Mesenchymal stem cell (in vitro differentiated cells and primary cell): ENCODE data around the gene PARVB.

Experiments used
- DNase-seq: peaks from one replicate; pipeline ENCODE4 v3.0.0-alpha.2; 2013
- H2AFZ ChIP-seq: one replicate; pipeline ENCODE4 v1.6.1; 2013; ENCODE audit warnings: low read depth, mild to moderate bottlenecking, control low read depth, inconsistent platforms, low read length, moderate library complexity
- H2AK5ac ChIP-seq: 2 replicates; pipeline ENCODE4 v1.6.1; 2013; ENCODE audit warnings: low read length, moderate library complexity, mild to moderate bottlenecking, inconsistent platforms; ENCODE audit not compliant: severe bottlenecking
- H2BK120ac ChIP-seq: one replicate; pipeline ENCODE4 v1.6.1; 2013; ENCODE audit warnings: low read depth, mild to moderate bottlenecking, inconsistent platforms, low read length, moderate library complexity
- H2BK12ac ChIP-seq, 2 experiments: one replicate each; pipeline ENCODE4 v1.6.1; 2013; ENCODE audit warnings: inconsistent platforms in 2 of 2, low read length in 2 of 2, mild to moderate bottlenecking in 2 of 2, moderate library complexity in 2 of 2, control low read depth in 1 of 2
- H2BK15ac ChIP-seq: one replicate; pipeline ENCODE4 v1.6.1; 2013; ENCODE audit warnings: mild to moderate bottlenecking, low read depth, inconsistent platforms; ENCODE audit not compliant: poor library complexity, severe bottlenecking
- H2BK5ac ChIP-seq: 2 replicates; pipeline ENCODE4 v1.6.1; 2013; ENCODE audit warnings: low read depth, mild to moderate bottlenecking, low read length, control low read depth, inconsistent platforms; ENCODE audit not compliant: poor library complexity, severe bottlenecking
- H3K14ac ChIP-seq, 2 experiments: one replicate each; pipeline ENCODE4 v1.6.1; 2013; ENCODE audit warnings: inconsistent platforms in 2 of 2, low read length in 2 of 2, control low read depth in 1 of 2, mild to moderate bottlenecking in 1 of 2, moderate library complexity in 1 of 2
- H3K18ac ChIP-seq, 2 experiments: one replicate each; pipeline ENCODE4 v1.6.1; 2013; ENCODE audit warnings: inconsistent platforms in 2 of 2, low read length in 2 of 2, control low read depth in 1 of 2, low read depth in 1 of 2, mild to moderate bottlenecking in 1 of 2
- H3K23ac ChIP-seq, 2 experiments: one replicate each; pipeline ENCODE4 v1.6.1; 2013; ENCODE audit warnings: inconsistent platforms in 2 of 2, low read length in 2 of 2, mild to moderate bottlenecking in 2 of 2, moderate library complexity in 2 of 2, control low read depth in 1 of 2
- H3K27ac ChIP-seq: 2 replicates; pipeline ENCODE4 v1.5.1; 2013; ENCODE audit warnings: mild to moderate bottlenecking, moderate library complexity, low read length, control low read depth, inconsistent platforms; ENCODE audit not compliant: poor library complexity, severe bottlenecking
- H3K27me3 ChIP-seq, 2 experiments: 2 replicates each; pipeline versions ENCODE4 v1.6.1 to v1.7.0; 2013; ENCODE audit warnings: low read length in 2 of 2, mild to moderate bottlenecking in 2 of 2, moderate library complexity in 2 of 2, control low read depth in 1 of 2, inconsistent platforms in 1 of 2; ENCODE audit not compliant: control insufficient read depth in 1 of 2, insufficient read depth in 1 of 2
- H3K36me3 ChIP-seq, 2 experiments: 2 replicates each; pipeline versions ENCODE4 v1.6.1 to v1.7.0; 2013; ENCODE audit warnings: low read length in 2 of 2, control low read depth in 1 of 2, inconsistent platforms in 1 of 2, low read depth in 1 of 2, mild to moderate bottlenecking in 1 of 2; ENCODE audit not compliant: insufficient read depth in 2 of 2, control insufficient read depth in 1 of 2
- H3K4ac ChIP-seq, 2 experiments: one replicate each; pipeline ENCODE4 v1.6.1; 2013; ENCODE audit warnings: inconsistent platforms in 2 of 2, low read length in 2 of 2, mild to moderate bottlenecking in 2 of 2, moderate library complexity in 2 of 2, control low read depth in 1 of 2, low read depth in 1 of 2
- H3K4me1 ChIP-seq: 2 replicates; pipeline ENCODE4 v1.6.1; 2013; ENCODE audit warnings: low read depth, low read length, control low read depth; ENCODE audit not compliant: control insufficient read depth, insufficient read depth
- H3K4me2 ChIP-seq: 2 replicates; pipeline ENCODE4 v1.6.1; 2013; ENCODE audit warnings: low read length, mild to moderate bottlenecking, inconsistent platforms; ENCODE audit not compliant: poor library complexity, severe bottlenecking
- H3K4me3 ChIP-seq, 2 experiments: 2 replicates each; pipeline versions ENCODE4 v1.5.1 to v1.7.0; 2013; ENCODE audit warnings: low read length in 2 of 2, mild to moderate bottlenecking in 2 of 2, control low read depth in 1 of 2, low read depth in 1 of 2; ENCODE audit not compliant: insufficient read depth in 1 of 2
- H3K79me1 ChIP-seq: replicated peaks from 2 replicates; pipeline ENCODE4 v1.6.1; 2013; ENCODE audit warnings: mild to moderate bottlenecking, control low read depth, low read length, inconsistent platforms; ENCODE audit not compliant: poor library complexity, severe bottlenecking
- H3K9ac ChIP-seq: 2 replicates; pipeline ENCODE4 v1.7.0; 2013; ENCODE audit warnings: mild to moderate bottlenecking, low read length, moderate library complexity
- H3K9me3 ChIP-seq: 2 replicates; pipeline ENCODE4 v1.7.0; 2013; ENCODE audit warnings: mild to moderate bottlenecking, low read length; ENCODE audit not compliant: control insufficient read depth
- H4K8ac ChIP-seq: one replicate; pipeline ENCODE4 v1.6.1; 2013; ENCODE audit warnings: inconsistent platforms, mild to moderate bottlenecking, low read length, moderate library complexity
- H4K91ac ChIP-seq: one replicate; pipeline ENCODE4 v1.6.1; 2013; ENCODE audit warnings: mild to moderate bottlenecking, low read length, inconsistent platforms
- WGBS: methylation state at CpG from one replicate; pipeline ENCODE4 v1.1.7; 2013; ENCODE audit warnings: mixed read lengths; 5-methylcytosine and 5-hydroxymethylcytosine counted together

Gene PARVB

DNA sequence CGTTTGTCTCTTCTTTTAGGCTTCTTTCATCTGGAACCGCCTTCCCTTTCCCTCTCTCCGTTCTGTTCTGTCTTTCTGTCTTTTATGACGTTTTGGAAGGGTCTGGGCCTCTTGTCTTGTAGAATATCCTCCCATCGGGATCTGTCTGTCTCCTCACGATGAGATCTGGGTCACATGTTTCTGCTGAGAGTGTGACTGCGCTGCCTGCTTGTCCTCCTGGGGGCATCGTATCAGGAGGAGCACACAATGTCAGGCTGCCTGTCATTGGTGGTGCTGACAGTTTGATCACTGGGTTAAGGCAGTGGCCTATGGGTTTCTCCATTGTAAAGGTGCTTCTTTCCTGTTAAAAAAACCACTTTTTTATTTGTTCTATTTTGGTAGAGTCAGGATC, 96.2 kb downstream of the PARVB start:
- H2BK12ac ChIP-seq = no peak overlapping the region
- H3K27me3 ChIP-seq = no peaks in the 10 kb centered on the region
- H3K4me1 ChIP-seq = no peaks in the 10 kb centered on the region
- H2BK5ac ChIP-seq = no peak overlapping the region
- no peak overlapping the region for H3K4me2 ChIP-seq
- H3K9ac ChIP-seq = no peak overlapping the region
- H2BK15ac ChIP-seq = no peak overlapping the region
- no peak overlapping the region for H3K14ac ChIP-seq
- no peak overlapping the region for H4K8ac ChIP-seq
- WGBS = 85% methylated on average over 8 of the region's 8 CpGs
- no peak overlapping the region for H2AK5ac ChIP-seq
- no peak overlapping the region for H2BK120ac ChIP-seq
- no peak overlapping the region for H3K27ac ChIP-seq
- no peak for DNase-seq
- no peak overlapping the region for H2AFZ ChIP-seq
- no peaks in the 10 kb centered on the region for H3K79me1 ChIP-seq
- H3K4ac ChIP-seq = no peak overlapping the region
- H3K9me3 ChIP-seq = peaks cover 6% of the 10 kb centered on the region
- peaks cover 0 to 10% of the 10 kb centered on the region in 2 experiments for H3K36me3 ChIP-seq
- no peak overlapping the region for H3K23ac ChIP-seq
- H3K4me3 ChIP-seq = no peak overlapping the region
- H4K91ac ChIP-seq = no peak overlapping the region
- H3K18ac ChIP-seq = no peak overlapping the region

DNA sequence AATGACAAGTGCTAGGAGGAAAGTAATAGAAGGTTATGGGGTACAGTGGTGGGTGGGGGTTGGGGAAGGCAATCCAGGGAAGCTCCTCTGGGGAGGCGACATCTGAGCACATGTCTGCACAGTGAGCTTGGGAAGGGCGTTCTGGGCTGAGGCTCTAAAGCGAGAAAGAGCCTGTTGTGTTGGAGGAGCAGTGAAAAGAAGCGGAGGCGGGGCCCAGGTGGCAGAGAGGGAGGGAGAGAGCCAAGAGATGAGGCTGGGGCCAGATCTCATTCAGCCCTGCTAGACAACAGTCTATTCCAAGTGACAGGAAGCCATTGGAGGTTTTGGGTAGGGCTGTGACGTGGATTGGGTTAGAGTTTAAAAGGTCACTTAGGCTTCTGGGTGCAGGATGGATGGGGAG, 101.3 kb downstream of the PARVB start:
- no peak overlapping the region for H2BK15ac ChIP-seq
- H3K27ac ChIP-seq = no peak overlapping the region
- H2BK5ac ChIP-seq = no peak overlapping the region
- H3K27me3 ChIP-seq = no peaks in the 10 kb centered on the region
- H4K8ac ChIP-seq = no peak overlapping the region
- 84% methylated on average over 6 of the region's 6 CpGs for WGBS
- no peak overlapping the region for H4K91ac ChIP-seq
- H2BK12ac ChIP-seq = no peak overlapping the region
- H2BK120ac ChIP-seq = no peak overlapping the region
- no peak overlapping the region for H3K14ac ChIP-seq
- H3K36me3 ChIP-seq = peaks cover 0 to 17% of the 10 kb centered on the region in 2 experiments
- no peak overlapping the region for H3K18ac ChIP-seq
- H3K4me1 ChIP-seq = peaks cover 3% of the 10 kb centered on the region
- no peak for DNase-seq
- no peak overlapping the region for H3K23ac ChIP-seq
- H3K9ac ChIP-seq = no peak overlapping the region
- H3K79me1 ChIP-seq = no peaks in the 10 kb centered on the region
- no peak overlapping the region for H2AFZ ChIP-seq
- no peak overlapping the region for H3K4ac ChIP-seq
- H3K4me2 ChIP-seq = no peak overlapping the region
- peaks cover 19% of the 10 kb centered on the region for H3K9me3 ChIP-seq
- H2AK5ac ChIP-seq = no peak overlapping the region
- no peak overlapping the region for H3K4me3 ChIP-seq

DNA sequence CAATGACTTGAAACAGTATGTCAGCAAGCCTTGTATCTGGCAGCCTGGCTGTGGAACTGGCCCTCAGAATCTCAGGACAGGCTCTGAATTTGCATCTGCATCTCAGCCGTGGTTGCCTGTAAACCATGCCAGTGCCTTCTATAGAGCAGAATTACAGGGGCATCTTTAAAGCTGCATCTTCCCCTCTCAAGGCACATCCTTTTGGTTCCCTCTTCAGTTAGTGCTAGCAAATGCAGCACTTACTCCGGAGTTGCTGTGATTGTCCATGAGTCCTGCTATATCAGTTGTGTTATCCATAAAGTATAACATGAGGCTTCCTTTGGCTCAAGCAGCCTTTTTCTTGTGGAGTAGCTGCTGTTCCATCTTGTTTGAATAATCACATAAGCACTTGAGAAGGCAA, 102.7 kb downstream of the PARVB start:
- Histone ChIP-seq H3K14ac (no peak overlapping the region), H3K4me3 (no peak overlapping the region), H3K4me2 (no peak overlapping the region), H3K4me1 (peaks cover 3% of the 10 kb centered on the region), H3K23ac (no peak overlapping the region), H3K9ac (no peak overlapping the region), H2BK5ac (no peak overlapping the region), H2BK15ac (no peak overlapping the region), H4K91ac (no peak overlapping the region), H2AFZ (no peak overlapping the region), H3K27me3 (no peaks in the 10 kb centered on the region), H3K4ac (no peak overlapping the region), H3K18ac (no peak overlapping the region), H3K79me1 (no peaks in the 10 kb centered on the region), H3K27ac (no peak overlapping the region), H3K36me3 (peaks cover 0 to 18% of the 10 kb centered on the region in 2 experiments), H2AK5ac (no peak overlapping the region), H2BK12ac (no peak overlapping the region), H4K8ac (no peak overlapping the region), H3K9me3 (peaks cover 13% of the 10 kb centered on the region), H2BK120ac (no peak overlapping the region)
- DNase-seq = no peak
- 100% methylated on average over 2 of the region's 2 CpGs for WGBS

DNA sequence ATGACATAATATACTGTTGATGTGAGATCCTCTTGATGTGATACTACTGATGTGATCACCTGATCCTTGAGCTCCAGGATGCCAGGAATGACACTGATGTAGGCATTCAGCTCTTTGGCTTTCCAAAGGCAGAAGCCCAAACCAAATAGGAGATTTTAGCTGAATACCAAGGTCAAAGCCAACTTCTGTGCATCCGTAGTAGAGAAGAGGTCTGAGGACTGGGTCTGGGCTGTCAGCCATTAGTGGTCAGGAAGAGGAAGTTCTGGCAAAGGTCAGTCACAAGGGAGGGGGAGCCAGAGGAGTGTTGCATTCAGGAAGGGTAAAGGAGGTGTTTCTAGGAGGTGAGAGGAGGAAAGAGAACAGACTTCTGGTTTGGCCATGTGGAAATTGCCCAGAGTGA, 103.3 kb downstream of the PARVB start:
- no peak overlapping the region for H2AFZ ChIP-seq
- no peak overlapping the region for H3K9ac ChIP-seq
- H3K36me3 ChIP-seq = peaks cover 0 to 24% of the 10 kb centered on the region in 2 experiments
- H3K27ac ChIP-seq = no peak overlapping the region
- no peak overlapping the region for H3K18ac ChIP-seq
- no peak overlapping the region for H2AK5ac ChIP-seq
- H3K4me2 ChIP-seq = no peak overlapping the region
- no peak overlapping the region for H3K4ac ChIP-seq
- H4K91ac ChIP-seq = no peak overlapping the region
- no peak overlapping the region for H2BK120ac ChIP-seq
- no peak overlapping the region for H4K8ac ChIP-seq
- H3K9me3 ChIP-seq = peaks cover 13% of the 10 kb centered on the region
- no peak overlapping the region for H3K4me3 ChIP-seq
- H3K23ac ChIP-seq = no peak overlapping the region
- no peak for DNase-seq
- H2BK15ac ChIP-seq = no peak overlapping the region
- no peak overlapping the region for H3K14ac ChIP-seq
- H3K27me3 ChIP-seq = no peaks in the 10 kb centered on the region
- H2BK5ac ChIP-seq = no peak overlapping the region
- no peak overlapping the region for H2BK12ac ChIP-seq
- H3K4me1 ChIP-seq = peaks cover 3% of the 10 kb centered on the region
- H3K79me1 ChIP-seq = no peaks in the 10 kb centered on the region
- WGBS = 84% methylated on average over 1 of the region's 1 CpG
